22Rv1 (cell line): ENCODE results near the gene CARD14.
A peak's percentile ranks its signal among the peaks of the same experiment; 100 is the strongest.

Experiments
- CTCF ChIP-seq: fragments of 450-650 bp; IDR thresholded peaks from 2 replicates; pipeline ENCODE4 v1.5.1; 2017; ENCODE audit warnings: mild to moderate bottlenecking
- ZFX ChIP-seq: fragments of 450-650 bp; IDR thresholded peaks from 2 replicates; pipeline ENCODE4 v1.6.1; 2017; ENCODE audit warnings: antibody characterized with exemption, borderline replicate concordance

DNA sequence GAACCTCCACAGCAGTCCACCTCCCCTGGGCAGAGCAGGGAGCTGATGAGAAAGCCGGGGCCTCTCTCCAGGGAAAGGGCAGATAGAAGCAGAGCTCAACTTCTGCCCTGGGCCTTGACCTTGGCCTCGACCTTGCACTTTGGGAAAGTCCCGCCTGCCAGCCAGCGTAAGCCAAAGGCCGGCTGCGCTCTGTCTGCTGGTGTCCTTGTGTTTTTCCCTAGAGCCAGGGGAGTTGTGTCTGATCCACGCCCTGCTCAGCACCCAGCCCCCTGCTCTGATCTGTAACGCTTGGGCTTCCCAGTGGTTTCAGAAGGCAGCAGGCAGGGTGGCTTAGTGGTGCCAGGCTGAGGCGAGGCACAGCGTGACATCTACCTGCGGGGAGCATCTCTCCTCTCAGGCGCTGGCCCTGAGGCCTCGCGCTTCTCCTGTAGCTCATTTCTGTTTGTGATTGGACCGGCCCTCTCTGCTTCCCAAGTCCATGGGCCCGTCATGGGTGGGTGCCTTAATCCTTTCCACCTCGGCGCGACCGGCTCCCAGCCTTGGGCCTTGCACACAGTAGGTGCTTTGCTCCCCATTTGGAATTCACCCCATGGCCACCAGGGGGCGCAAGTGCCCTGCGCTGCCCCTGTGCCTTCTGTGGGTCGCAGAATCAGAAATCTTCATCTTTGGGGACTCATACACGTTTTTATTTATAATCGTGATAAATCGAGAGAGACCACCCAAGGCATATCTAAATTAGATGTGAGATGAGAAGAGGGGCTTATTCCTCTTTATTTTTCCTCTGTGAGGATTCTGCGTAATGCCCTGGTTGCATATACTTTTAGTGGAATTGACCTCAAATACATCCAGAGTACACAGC, 26.1 kb downstream of the CARD14 start:
- TF ChIP-seq CTCF (peak; percentile 83), ZFX (no peak)
